ENCODE results near the gene DICER1. TPM values are rescaled to one million over a fixed set of nuclear protein-coding genes. Genes with fewer than 3 reads are reported as not detected.
A peak's percentile ranks its signal among the peaks of the same experiment; 100 is the strongest.

The DICER1 gene
- total and polyA plus RNA-seq, 9 of the 15 experiments (the other 6 are each of a cell fraction or from before 2014, with no cell fraction given), result 2.5 to 23.2 (median 12.4) TPM

- Histone ChIP-seq H3K27ac (ENCODE audit: extremely low read depth, low read depth, low read length) (no peak overlapping the region), H2AFZ (ENCODE audit: low read depth, low read length) (no peak overlapping the region), H3K9me3 (replicated peaks; ENCODE audit: control insufficient read depth, insufficient read depth, low read depth, low read length) (no peaks in the 10 kb centered on the region), H3K9me1 (ENCODE audit: control insufficient read depth, insufficient read depth, low read length) (no peaks in the 10 kb centered on the region), H3K4me1 (replicated peaks in 1 of 2; ENCODE audit: control insufficient read depth in 2 of 2, insufficient read depth in 2 of 2, low read length in 2 of 2) (no peaks in the 10 kb centered on the region), H3K4me2 (ENCODE audit: insufficient read depth, low read length) (no peak overlapping the region), H3K27me3 (ENCODE audit: control insufficient read depth in 2 of 2, insufficient read depth in 2 of 2, low read length in 2 of 2) (peaks cover 2 to 18% of the 10 kb centered on the region in 2 experiments; a peak in 4 of 5 replicates), H3K9ac (ENCODE audit: insufficient read depth in 1 of 2, low read depth in 2 of 2, low read length in 2 of 2) (no peak overlapping the region), H3K4me3 (no peak overlapping the region), H3K79me2 (ENCODE audit: control insufficient read depth, insufficient read depth, low read length) (no peaks in the 10 kb centered on the region), H3K36me3 (ENCODE audit: control insufficient read depth, insufficient read depth, low read length) (no peaks in the 10 kb centered on the region), H4K20me1 (replicated peaks; ENCODE audit: control insufficient read depth, insufficient read depth, low read length) (no peaks in the 10 kb centered on the region)
- ChIA-PET CTCF (ENCODE audit: low intra/inter-chr PET ratio) (no interaction called here), POLR2A (no interaction called here)
- FAIRE-seq (no peak), ATAC-seq (no peak), DNase-seq (ENCODE audit: extremely low read depth in 1 of 4, low spot score in 3 of 4) (no peak)
- BruUV-seq (replicated peaks), result no TSS peak
- in situ Hi-C loops (cut with MboI), result no loop called here
- 0% methylated on average over 3 of the region's 3 CpGs for WGBS (ENCODE audit: insufficient coverage, low coverage, missing lambda C conversion rate)
- intact Hi-C loops (cut with micrococcal nuclease), result no loop called here
- TF ChIP-seq ZNF134 (CRISPR knock-in tag; conservative IDR thresholded peaks at IDR 0.05), result peak; percentile 83
- TF ChIP-seq PKNOX1 (IDR thresholded peaks at IDR 0.05), result no peak
Measured at GRCh38 chr14:95073947-95074346, 83.4 kb downstream of the DICER1 start.

GRCh38 chr14:95072310-95072905, 84.9 kb downstream of the DICER1 start:
- WGBS (ENCODE audit: insufficient coverage, low coverage, missing lambda C conversion rate), result 3% methylated on average over 8 of the region's 8 CpGs
- FAIRE-seq, result no peak
- in situ Hi-C loops (cut with MboI), result no loop called here
- H3K36me3 ChIP-seq (ENCODE audit: control insufficient read depth, insufficient read depth, low read length), result no peaks in the 10 kb centered on the region
- ChIA-PET CTCF (ENCODE audit: low intra/inter-chr PET ratio) (no interaction called here), POLR2A (no interaction called here)
- BruUV-seq (replicated peaks), result no TSS peak
- H3K9me3 ChIP-seq (replicated peaks; ENCODE audit: control insufficient read depth, insufficient read depth, low read depth, low read length), result no peaks in the 10 kb centered on the region
- H3K4me2 ChIP-seq (ENCODE audit: insufficient read depth, low read length), result no peak overlapping the region
- peak; percentile 54 for TF ChIP-seq CBX8 (IDR thresholded peaks at IDR 0.05; ENCODE audit: borderline replicate concordance, extremely low read depth, low read depth, low read length, poor library complexity, severe bottlenecking)
- TF ChIP-seq HIVEP1 (CRISPR knock-in tag; IDR thresholded peaks at IDR 0.05), result no peak
- H3K4me1 ChIP-seq (replicated peaks in 1 of 2; ENCODE audit: control insufficient read depth in 2 of 2, insufficient read depth in 2 of 2, low read length in 2 of 2), result no peaks in the 10 kb centered on the region
- H3K4me3 ChIP-seq, result no peak overlapping the region
- peaks cover 2 to 18% of the 10 kb centered on the region in 2 experiments; a peak in 4 of 5 replicates for H3K27me3 ChIP-seq (ENCODE audit: control insufficient read depth in 2 of 2, insufficient read depth in 2 of 2, low read length in 2 of 2)
- H2AFZ ChIP-seq (ENCODE audit: low read depth, low read length), result no peak overlapping the region
- no peak for DNase-seq (ENCODE audit: extremely low read depth in 1 of 4, low spot score in 3 of 4)
- H3K79me2 ChIP-seq (ENCODE audit: control insufficient read depth, insufficient read depth, low read length), result no peaks in the 10 kb centered on the region
- no peak overlapping the region for H3K9ac ChIP-seq (ENCODE audit: insufficient read depth in 1 of 2, low read depth in 2 of 2, low read length in 2 of 2)
- no peak for ATAC-seq
- H3K9me1 ChIP-seq (ENCODE audit: control insufficient read depth, insufficient read depth, low read length), result no peaks in the 10 kb centered on the region
- intact Hi-C loops (cut with micrococcal nuclease), result no loop called here
- no peak overlapping the region for H3K27ac ChIP-seq (ENCODE audit: extremely low read depth, low read depth, low read length)
- H4K20me1 ChIP-seq (replicated peaks; ENCODE audit: control insufficient read depth, insufficient read depth, low read length), result no peaks in the 10 kb centered on the region

All from K562 (cell line).